WERI-Rb-1 (cell line): ENCODE data around the gene CYP4F8.

ENCODE experiments used
- DNase-seq: peaks from one replicate; pipeline ENCODE4 v3.0.0-alpha.2; 2020
- H3K27ac ChIP-seq: fragments of 250-450 bp; sonication (Bioruptor Pico); 2 replicates; pipeline ENCODE4 v1.5.1; 2020; ENCODE audit warnings: mild to moderate bottlenecking, moderate library complexity
- H3K27me3 ChIP-seq: fragments of 250-450 bp; sonication (Bioruptor Pico); 2 replicates; pipeline ENCODE4 v1.5.1; 2021; ENCODE audit warnings: mild to moderate bottlenecking, low read depth, moderate library complexity; ENCODE audit not compliant: insufficient read depth, severe bottlenecking
- H3K36me3 ChIP-seq: fragments of 250-450 bp; sonication (Bioruptor Pico); 2 replicates; pipeline ENCODE4 v1.5.1; 2020; ENCODE audit warnings: mild to moderate bottlenecking, moderate library complexity
- H3K4me3 ChIP-seq: 2 replicates; pipeline ENCODE4 v1.5.1; 2011; ENCODE audit warnings: low read depth, mild to moderate bottlenecking, control low read depth, low read length
- H3K9me3 ChIP-seq: fragments of 250-450 bp; sonication (Bioruptor Pico); 2 replicates; pipeline ENCODE4 v1.5.1; 2021; ENCODE audit warnings: mild to moderate bottlenecking, moderate library complexity; ENCODE audit not compliant: severe bottlenecking
- TF ChIP-seq, protein P1 (sequence below): IDR thresholded peaks from 2 replicates; pipeline ENCODE4 v1.5.1; 2011; ENCODE audit warnings: low read depth, mild to moderate bottlenecking, control low read depth, inconsistent platforms, low read length

The CYP4F8 gene

DNA sequence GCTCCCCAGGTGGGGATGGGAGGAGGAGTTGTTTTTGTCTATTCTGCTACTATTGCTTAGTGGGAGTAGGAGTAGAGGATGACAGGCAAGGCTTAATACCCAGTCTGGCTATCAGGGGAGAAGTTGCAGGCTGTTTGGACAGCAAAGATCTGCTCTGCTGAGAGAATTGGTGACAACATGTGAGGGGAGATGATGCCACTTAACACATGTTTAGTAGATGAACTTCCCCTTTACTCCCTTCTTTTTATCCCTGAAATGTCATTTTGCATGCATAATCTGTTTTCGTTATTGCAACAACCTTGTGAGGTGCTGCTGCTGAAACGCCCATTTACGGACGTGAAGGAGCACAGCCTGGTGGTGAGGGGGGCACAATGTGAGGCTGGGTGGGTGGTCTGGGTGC, 54.9 kb downstream of the CYP4F8 start:
- Histone ChIP-seq H3K36me3 (no peaks in the 10 kb centered on the region), H3K27me3 (peaks cover 20% of the 10 kb centered on the region), H3K27ac (no peak overlapping the region), H3K9me3 (no peaks in the 10 kb centered on the region), H3K4me3 (no peak overlapping the region)
- TF ChIP-seq, protein P1, sequence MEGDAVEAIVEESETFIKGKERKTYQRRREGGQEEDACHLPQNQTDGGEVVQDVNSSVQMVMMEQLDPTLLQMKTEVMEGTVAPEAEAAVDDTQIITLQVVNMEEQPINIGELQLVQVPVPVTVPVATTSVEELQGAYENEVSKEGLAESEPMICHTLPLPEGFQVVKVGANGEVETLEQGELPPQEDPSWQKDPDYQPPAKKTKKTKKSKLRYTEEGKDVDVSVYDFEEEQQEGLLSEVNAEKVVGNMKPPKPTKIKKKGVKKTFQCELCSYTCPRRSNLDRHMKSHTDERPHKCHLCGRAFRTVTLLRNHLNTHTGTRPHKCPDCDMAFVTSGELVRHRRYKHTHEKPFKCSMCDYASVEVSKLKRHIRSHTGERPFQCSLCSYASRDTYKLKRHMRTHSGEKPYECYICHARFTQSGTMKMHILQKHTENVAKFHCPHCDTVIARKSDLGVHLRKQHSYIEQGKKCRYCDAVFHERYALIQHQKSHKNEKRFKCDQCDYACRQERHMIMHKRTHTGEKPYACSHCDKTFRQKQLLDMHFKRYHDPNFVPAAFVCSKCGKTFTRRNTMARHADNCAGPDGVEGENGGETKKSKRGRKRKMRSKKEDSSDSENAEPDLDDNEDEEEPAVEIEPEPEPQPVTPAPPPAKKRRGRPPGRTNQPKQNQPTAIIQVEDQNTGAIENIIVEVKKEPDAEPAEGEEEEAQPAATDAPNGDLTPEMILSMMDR: no peak
- no peak for DNase-seq

DNA sequence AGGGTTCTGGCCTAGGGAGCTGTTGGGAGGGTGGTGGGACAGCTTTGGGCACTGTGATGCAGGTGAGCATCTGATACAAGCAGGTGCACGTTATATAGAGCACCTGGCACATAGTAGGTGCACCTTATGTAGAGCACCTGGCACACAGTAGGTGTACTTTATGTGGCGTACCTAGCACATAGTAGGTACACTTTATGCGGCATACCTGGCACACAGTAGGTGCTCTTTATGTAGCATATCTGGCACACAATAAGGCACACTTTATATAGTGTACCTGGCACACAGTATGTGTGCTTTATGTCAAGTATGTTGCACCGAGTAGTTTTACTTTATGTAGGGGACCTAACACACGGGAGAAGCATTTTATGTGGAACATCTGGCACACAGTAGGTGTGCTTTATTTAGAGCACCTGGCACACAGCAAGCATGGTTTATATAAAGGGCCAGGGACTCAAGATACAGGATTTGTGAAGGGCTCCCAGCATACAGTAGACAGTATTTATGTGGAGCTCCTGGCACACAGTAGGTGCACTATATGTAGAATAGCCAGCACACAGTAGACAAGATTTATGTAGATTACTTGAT, 56.3 kb downstream of the CYP4F8 start:
- no peaks in the 10 kb centered on the region for H3K9me3 ChIP-seq
- TF ChIP-seq, protein P1: no peak

DNA sequence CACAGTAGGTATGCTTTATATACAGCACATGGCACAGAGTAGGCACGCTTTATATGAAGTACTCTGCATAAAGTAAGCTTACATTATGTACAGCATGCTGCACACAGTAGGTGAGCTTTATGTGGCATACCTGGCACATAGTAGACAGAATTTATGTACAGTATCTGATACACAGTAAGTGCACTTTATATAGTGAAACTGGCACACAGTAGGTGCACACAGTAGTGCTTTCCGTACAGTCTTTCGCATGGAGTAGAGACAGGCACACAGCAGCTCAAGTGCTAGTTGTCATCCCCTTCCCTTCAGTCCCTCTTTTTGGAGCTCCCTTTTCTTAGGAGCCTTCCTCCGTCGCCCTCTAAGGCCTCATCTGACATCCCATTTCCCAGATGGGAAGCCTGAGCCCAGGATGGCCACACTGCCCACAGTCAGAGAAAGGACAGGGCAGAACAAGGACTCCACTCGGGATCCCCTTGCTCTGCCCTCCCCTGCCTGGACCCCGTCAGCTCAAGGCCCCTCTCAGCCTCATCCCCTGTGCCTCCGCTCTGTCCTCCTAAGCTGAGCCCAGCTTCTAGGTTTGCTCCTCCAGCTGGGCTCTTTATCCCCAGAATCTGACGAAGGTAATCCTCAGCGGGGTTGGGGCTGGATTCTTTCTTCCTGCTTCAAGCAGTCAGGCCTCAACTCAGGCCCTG, 57.0 kb downstream of the CYP4F8 start:
- H3K9me3 ChIP-seq: no peaks in the 10 kb centered on the region
- no peaks in the 10 kb centered on the region for H3K36me3 ChIP-seq
- TF ChIP-seq, protein P1: no peak
- H3K27ac ChIP-seq: no peak overlapping the region
- H3K27me3 ChIP-seq: peaks cover 18% of the 10 kb centered on the region
- DNase-seq: no peak
- H3K4me3 ChIP-seq: no peak overlapping the region

More for the DNA sequence above, 56.3 kb downstream of the CYP4F8 start:
- peaks cover 18% of the 10 kb centered on the region for H3K27me3 ChIP-seq
- no peaks in the 10 kb centered on the region for H3K36me3 ChIP-seq
- no peak overlapping the region for H3K4me3 ChIP-seq
- DNase-seq: no peak
- H3K27ac ChIP-seq: no peak overlapping the region

DNA sequence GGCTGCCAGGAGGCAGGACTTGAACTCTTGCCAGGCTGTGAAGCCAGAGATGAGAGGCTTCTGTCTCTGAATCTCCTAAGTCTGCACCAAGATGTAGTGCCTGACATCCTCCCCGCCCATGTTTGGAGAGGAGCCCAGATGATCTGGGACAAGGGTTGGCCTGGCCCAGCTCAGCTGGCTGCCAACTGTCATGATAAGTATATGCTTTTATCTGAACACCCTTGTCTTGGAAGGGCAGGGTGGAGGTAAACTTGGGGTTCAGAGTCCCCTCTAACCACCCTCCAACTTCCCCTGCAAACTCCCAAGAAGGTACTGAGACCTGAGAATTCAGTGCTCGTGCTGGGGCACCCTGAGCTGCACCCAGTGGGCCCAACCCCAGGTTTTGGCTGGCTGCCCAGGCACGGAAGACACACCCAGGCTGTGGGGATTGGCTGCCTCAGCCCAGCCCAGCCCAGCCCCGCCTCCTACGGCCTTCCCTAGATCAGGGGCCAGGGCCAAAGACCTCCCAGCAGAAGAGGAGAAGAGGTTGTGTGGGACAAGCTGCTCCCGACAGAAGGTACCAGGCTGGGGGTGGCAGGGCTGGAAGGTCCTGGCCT, 57.7 kb downstream of the CYP4F8 start, which contains the start of gene CYP4F12:
CYP4F12 (plus strand) TSS at position 508 of the 596 bp plus-strand sequence. CDS start 443 bp downstream, outside the sequence.
- H3K27ac ChIP-seq: no peak within 1 kb of the TSS
- no peak for DNase-seq
- TF ChIP-seq, protein P1: no peak
- no peak within 1 kb of the TSS for H3K4me3 ChIP-seq
- no peaks in the 10 kb centered on the region for H3K36me3 ChIP-seq
- H3K9me3 ChIP-seq: no peaks in the 10 kb centered on the region
- H3K27me3 ChIP-seq: peaks cover 18% of the 10 kb centered on the region

DNA sequence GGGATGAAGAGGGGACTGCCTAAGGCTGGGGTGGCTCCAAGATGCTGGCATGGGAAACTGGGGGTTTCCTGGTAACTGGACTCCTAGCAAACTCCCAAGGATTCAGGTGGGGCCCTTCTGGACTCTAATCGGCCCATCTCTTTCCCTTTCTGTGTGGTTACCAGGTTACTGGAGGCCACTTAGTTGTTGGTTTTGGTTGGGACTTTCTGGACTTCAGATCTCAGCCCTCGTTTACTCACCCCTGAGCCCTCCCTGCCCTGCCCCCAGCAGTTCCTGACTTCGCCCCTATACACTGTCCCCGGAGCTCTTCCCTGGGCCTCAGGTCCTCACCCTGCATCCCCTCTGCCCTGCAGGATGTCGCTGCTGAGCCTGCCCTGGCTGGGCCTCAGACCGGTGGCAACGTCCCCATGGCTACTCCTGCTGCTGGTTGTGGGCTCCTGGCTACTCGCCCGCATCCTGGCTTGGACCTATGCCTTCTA, 58.2 kb downstream of the CYP4F8 start:
- H3K27me3 ChIP-seq: peaks cover 18% of the 10 kb centered on the region
- DNase-seq: no peak
- no peak overlapping the region for H3K4me3 ChIP-seq
- no peaks in the 10 kb centered on the region for H3K36me3 ChIP-seq
- no peaks in the 10 kb centered on the region for H3K9me3 ChIP-seq
- no peak overlapping the region for H3K27ac ChIP-seq
- TF ChIP-seq, protein P1: no peak
